GM18873 (cell line): Measurements from ENCODE around the gene GOSR2.

Source experiments
- ATAC-seq: cut with Tn5 transposase; IDR thresholded peaks from one replicate; pipeline ENCODE4 v1.9.1; 2021; ENCODE audit warnings: mild to moderate bottlenecking, moderate library complexity, moderate number of reproducible peaks; ENCODE audit not compliant: unreplicated experiment, low FRiP score

GOSR2 gene

GRCh38 chr17:46922804-46923635 is at the start of gene GOSR2:
Gene GOSR2 (plus strand): TSS chr17:46923160. CDS start chr17:46923193, 33 bp downstream.
- peak; percentile 79 for ATAC-seq

- ATAC-seq: no peak
These were observed 48.9 kb upstream of the GOSR2 start for GRCh38 chr17:46873941-46874645.

GRCh38 chr17:46874906-46875305 is 48.1 kb upstream of the GOSR2 start:
- no peak for ATAC-seq

GRCh38 chr17:46875849-46876352 is 47.1 kb upstream of the GOSR2 start:
- no peak for ATAC-seq

- no peak for ATAC-seq
These were observed 46.5 kb upstream of the GOSR2 start for GRCh38 chr17:46876353-46876887.

GRCh38 chr17:46876926-46877325 is 46.0 kb upstream of the GOSR2 start:
- ATAC-seq: no peak

- no peak for ATAC-seq
These were observed 45.5 kb upstream of the GOSR2 start for GRCh38 chr17:46877466-46877865.

- ATAC-seq: no peak
These were observed 44.9 kb upstream of the GOSR2 start for GRCh38 chr17:46878055-46878454.

- no peak for ATAC-seq
These were observed 43.9 kb upstream of the GOSR2 start for GRCh38 chr17:46879101-46879500.

GRCh38 chr17:46881015-46881414 is 41.9 kb upstream of the GOSR2 start:
- ATAC-seq: no peak

- no peak for ATAC-seq
These were observed 40.3 kb upstream of the GOSR2 start for GRCh38 chr17:46882666-46883065.

GRCh38 chr17:46883871-46884520 is 39.0 kb upstream of the GOSR2 start:
- no peak for ATAC-seq

- ATAC-seq: no peak
These were observed 38.4 kb upstream of the GOSR2 start for GRCh38 chr17:46884552-46884951.

GRCh38 chr17:46885415-46886309 is 37.3 kb upstream of the GOSR2 start:
- ATAC-seq: no peak

- no peak for ATAC-seq
These were observed 36.7 kb upstream of the GOSR2 start for GRCh38 chr17:46886310-46886663.

GRCh38 chr17:46887717-46888116 is 35.2 kb upstream of the GOSR2 start:
- ATAC-seq: no peak

- no peak for ATAC-seq
These were observed 34.2 kb upstream of the GOSR2 start for GRCh38 chr17:46888727-46889126.

- no peak for ATAC-seq
These were observed 33.4 kb upstream of the GOSR2 start for GRCh38 chr17:46889519-46889918.

- no peak for ATAC-seq
These were observed 32.9 kb upstream of the GOSR2 start for GRCh38 chr17:46889992-46890564.

GRCh38 chr17:46890638-46891037 is 32.3 kb upstream of the GOSR2 start:
- no peak for ATAC-seq
